Kidney (tissue), 14 donors: ENCODE results near the gene SPACA7. TPM values are rescaled to one million over a fixed set of nuclear protein-coding genes. Genes with fewer than 3 reads are reported as not detected.
A peak's percentile ranks its signal among the peaks of the same experiment; 100 is the strongest.

ENCODE experiments used
- DNase-seq, 5 donors: peaks; one replicate each; pipeline ENCODE4 v3.0.0-alpha.2; 2013 to 2020
- FAIRE-seq: peaks from 2 replicates; lab custom pipeline; 2012; peaks lifted over from hg19 to GRCh38; lab: Jason Lieb, UNC
- H3K27ac ChIP-seq, 2 donors: one replicate each; pipeline ENCODE4 v1.7.0; 2013; ENCODE audit warnings: low read depth in 2 of 2, low read length in 2 of 2, inconsistent platforms in 1 of 2
- H3K27me3 ChIP-seq: one replicate; pipeline ENCODE4 v1.7.1; 2013; ENCODE audit warnings: low read length, inconsistent platforms; ENCODE audit not compliant: control insufficient read depth, insufficient read depth
- H3K36me3 ChIP-seq, 3 donors: one replicate each; pipeline versions ENCODE4 v1.7.0 to v1.7.1; 2013; ENCODE audit warnings: low read length in 3 of 3, control low read depth in 1 of 3, inconsistent platforms in 1 of 3; ENCODE audit not compliant: insufficient read depth in 3 of 3, control insufficient read depth in 2 of 3
- H3K4me1 ChIP-seq, 3 donors: one replicate each; pipeline versions ENCODE4 v1.7.0 to v1.7.1; 2013; ENCODE audit warnings: low read length in 3 of 3, inconsistent platforms in 1 of 3, low read depth in 1 of 3; ENCODE audit not compliant: control insufficient read depth in 2 of 3, insufficient read depth in 2 of 3
- H3K4me3 ChIP-seq, 3 donors: one replicate each; pipeline versions ENCODE4 v1.7.0 to v1.8.1; 2013; ENCODE audit warnings: low read length in 3 of 3, control low read depth in 1 of 3, inconsistent platforms in 1 of 3
- H3K9ac ChIP-seq, 3 donors: one replicate each; pipeline versions ENCODE4 v1.7.0 to v1.7.1; 2013; ENCODE audit warnings: low read length in 3 of 3, control low read depth in 1 of 3, inconsistent platforms in 1 of 3
- H3K9me3 ChIP-seq, 3 donors: one replicate each; pipeline versions ENCODE4 v1.7.0 to v1.7.1; 2013; ENCODE audit warnings: low read length in 3 of 3, control low read depth in 1 of 3, inconsistent platforms in 1 of 3; ENCODE audit not compliant: control insufficient read depth in 2 of 3, insufficient read depth in 1 of 3
- intact Hi-C: fragments of 100-400 bp; cut with DNase I; formaldehyde crosslinking; loops from one replicate; pipeline ENCODE4 v1.11.1; 2022
- polyA plus RNA-seq: library from polyadenylated mRNA; stranded (reverse); fragments of 350-450 nt; fragmentation: Illumina TruSeq; extraction: RNeasy Lipid Tissue Mini Kit (QIAGEN cat#74804); gene quantifications from one replicate; pipeline ENCODE4 v1.2.3, GENCODE V29; 2014; ENCODE audit warnings: low read depth, low replicate concordance; ENCODE audit not compliant: insufficient read depth
- total RNA-seq: library from RNA; stranded (reverse); fragmentation: NEBNext Ultra II Directional; extraction: Animal tissue kit (Norgen Biotek cat#: 25700); gene quantifications from one replicate; pipeline ENCODE4 v1.2.1, GENCODE V29; 2021
- TF ChIP-seq, protein P1 (sequence below): IDR thresholded peaks from 3 replicates; pipeline ENCODE4 v1.5.1; 2012; ENCODE audit warnings: mild to moderate bottlenecking, moderate library complexity, borderline replicate concordance; ENCODE audit not compliant: insufficient read depth; ENCODE audit errors: extremely low read depth
- donor health status: control.
- donor health status: control.
- donor health status: control.
- donor health status: control.
- donor health status: control.
- donor health status: DM: yes; HTN: yes; CAD: no.
- donor health status: Normal renal cell carcinoma (clear cell type).

The SPACA7 gene
- total and polyA plus RNA-seq, 2 donors from 2014 or later = not detected

DNA sequence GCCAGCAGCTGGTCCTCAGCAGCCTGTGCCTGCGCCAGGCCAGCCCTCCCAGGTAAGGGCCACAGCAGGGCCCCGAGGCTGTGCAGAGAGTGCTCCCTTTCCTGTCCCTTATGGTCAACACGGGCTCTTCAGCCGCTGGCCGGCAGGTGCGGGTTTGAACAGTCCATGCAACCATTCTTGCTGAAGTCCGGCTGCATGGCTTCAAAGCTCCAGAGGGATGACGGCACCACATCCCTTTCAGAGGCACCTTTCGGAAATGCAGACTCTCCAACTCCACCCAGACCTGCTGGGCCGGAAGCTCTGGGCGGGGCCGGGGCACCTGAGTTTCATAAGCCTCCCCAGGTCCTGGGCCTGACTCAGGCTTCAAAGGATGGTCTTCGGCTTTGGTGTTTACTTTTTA lies 81.3 kb downstream of the SPACA7 start:
- Histone ChIP-seq H3K4me3 (no peak overlapping the region), H3K27ac (no peak overlapping the region), H3K27me3 (no peaks in the 10 kb centered on the region), H3K9me3 (peaks cover 0 to 24% (median 0%) of the 10 kb centered on the region in 3 donors), H3K9ac (no peak overlapping the region), H3K36me3 (no peaks in the 10 kb centered on the region), H3K4me1 (no peaks in the 10 kb centered on the region)
- TF ChIP-seq, protein P1, sequence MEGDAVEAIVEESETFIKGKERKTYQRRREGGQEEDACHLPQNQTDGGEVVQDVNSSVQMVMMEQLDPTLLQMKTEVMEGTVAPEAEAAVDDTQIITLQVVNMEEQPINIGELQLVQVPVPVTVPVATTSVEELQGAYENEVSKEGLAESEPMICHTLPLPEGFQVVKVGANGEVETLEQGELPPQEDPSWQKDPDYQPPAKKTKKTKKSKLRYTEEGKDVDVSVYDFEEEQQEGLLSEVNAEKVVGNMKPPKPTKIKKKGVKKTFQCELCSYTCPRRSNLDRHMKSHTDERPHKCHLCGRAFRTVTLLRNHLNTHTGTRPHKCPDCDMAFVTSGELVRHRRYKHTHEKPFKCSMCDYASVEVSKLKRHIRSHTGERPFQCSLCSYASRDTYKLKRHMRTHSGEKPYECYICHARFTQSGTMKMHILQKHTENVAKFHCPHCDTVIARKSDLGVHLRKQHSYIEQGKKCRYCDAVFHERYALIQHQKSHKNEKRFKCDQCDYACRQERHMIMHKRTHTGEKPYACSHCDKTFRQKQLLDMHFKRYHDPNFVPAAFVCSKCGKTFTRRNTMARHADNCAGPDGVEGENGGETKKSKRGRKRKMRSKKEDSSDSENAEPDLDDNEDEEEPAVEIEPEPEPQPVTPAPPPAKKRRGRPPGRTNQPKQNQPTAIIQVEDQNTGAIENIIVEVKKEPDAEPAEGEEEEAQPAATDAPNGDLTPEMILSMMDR = no peak
- no peak for DNase-seq
- intact Hi-C loops = no loop called here
- FAIRE-seq = no peak

DNA sequence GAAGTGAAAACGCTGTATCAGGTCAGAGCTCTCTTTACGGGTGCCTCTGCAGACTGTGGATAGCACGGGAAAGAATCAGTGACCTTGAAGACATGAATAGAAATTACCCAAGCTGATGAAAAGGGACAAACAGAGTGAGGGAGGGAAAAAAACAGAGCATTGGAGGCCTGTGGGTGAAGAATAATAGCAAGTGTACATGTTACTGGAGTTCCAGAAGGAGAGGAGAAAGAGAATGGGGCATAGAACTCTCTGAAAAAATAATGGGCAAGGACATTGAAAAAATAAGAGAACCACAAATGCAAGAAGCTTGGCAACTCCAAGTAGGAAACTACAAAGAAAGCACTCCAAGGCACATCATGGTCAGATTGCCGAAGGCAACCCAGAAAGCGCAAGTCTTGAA lies 86.3 kb downstream of the SPACA7 start:
- Histone ChIP-seq H3K9me3 (peaks cover 0 to 27% (median 0%) of the 10 kb centered on the region in 3 donors), H3K9ac (no peak overlapping the region), H3K27me3 (no peaks in the 10 kb centered on the region), H3K36me3 (no peaks in the 10 kb centered on the region), H3K4me3 (no peak overlapping the region), H3K27ac (no peak overlapping the region), H3K4me1 (no peaks in the 10 kb centered on the region)
- FAIRE-seq = no peak
- intact Hi-C loops = no loop called here
- TF ChIP-seq, protein P1 = no peak
- DNase-seq = no peak

DNA sequence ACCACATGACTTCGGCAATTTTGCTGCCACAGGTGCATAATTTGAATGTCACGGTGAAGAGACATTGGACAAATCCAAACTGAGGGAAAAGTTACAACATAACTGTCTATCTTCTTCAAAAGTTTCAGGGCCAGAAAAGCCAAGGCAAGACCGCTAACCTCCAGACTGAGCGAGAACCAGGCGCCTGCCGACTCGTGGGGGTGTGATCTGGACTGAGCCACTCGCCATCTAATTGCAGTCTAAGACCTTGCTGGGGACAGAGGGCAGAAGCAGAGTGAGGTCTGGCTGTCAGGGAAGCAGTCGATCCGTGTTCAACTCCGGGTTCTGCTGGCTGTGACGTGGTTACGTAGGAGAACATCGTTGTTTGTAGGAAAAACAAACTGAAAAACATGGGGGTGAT lies 88.6 kb downstream of the SPACA7 start:
- Histone ChIP-seq H3K36me3 (no peaks in the 10 kb centered on the region), H3K4me3 (no peak overlapping the region), H3K9me3 (peaks cover 0 to 22% (median 0%) of the 10 kb centered on the region in 3 donors), H3K4me1 (no peaks in the 10 kb centered on the region), H3K27ac (no peak overlapping the region), H3K9ac (no peak overlapping the region), H3K27me3 (no peaks in the 10 kb centered on the region)
- DNase-seq (peak in 1 of 5 donors; percentile 20), FAIRE-seq (no peak)
- TF ChIP-seq, protein P1 = no peak
- intact Hi-C loops = no loop called here
